ENCODE data around the gene ASCC2. TPM values are rescaled to one million over a fixed set of nuclear protein-coding genes. Genes with fewer than 3 reads are reported as not detected.

The ASCC2 gene
- polyA plus RNA-seq, 4 donors: 38.3 to 80.1 (median 57.9) TPM

DNA sequence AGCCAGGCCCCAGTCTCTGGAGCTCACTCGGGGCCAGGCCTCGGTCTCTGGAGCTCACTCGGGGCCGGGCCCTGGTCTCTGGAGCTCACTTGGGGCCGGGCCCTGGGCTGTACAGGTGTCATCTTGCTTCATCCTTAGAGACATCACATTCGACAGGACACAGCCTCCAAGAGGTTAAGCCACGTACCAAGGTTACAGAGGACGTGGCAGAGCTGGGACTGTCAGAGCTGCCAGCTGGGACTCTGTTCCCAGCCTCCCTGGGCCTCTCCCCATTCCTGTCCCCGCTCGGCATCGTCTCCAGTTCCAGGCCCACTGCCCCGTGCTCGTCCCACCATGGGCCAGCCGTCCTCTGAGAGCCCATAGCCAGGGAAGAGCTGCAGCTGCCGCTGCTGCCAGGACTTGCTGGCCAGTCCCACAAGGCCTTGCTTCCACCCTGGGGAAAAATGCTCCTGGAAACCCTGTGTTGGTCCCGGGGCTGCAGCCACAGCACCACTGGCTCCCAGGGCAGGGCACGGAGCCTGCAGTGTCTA is 98.7 kb downstream of the ASCC2 start:
- no peak for DNase-seq
- no peak for FAIRE-seq
- 93 to 94% (median 94%) methylated on average over 17 of the region's 17 CpGs for WGBS, 3 donors

More for the DNA sequence above, 98.7 kb downstream of the ASCC2 start:
- Histone ChIP-seq H3K4me1 (ENCODE audit: control insufficient read depth in 3 of 3, insufficient read depth in 2 of 3, low read depth in 1 of 3, low read length in 2 of 3) (no peaks in the 10 kb centered on the region), H3K9me3 (ENCODE audit: control insufficient read depth in 2 of 2, insufficient read depth in 1 of 2, low read depth in 1 of 2, low read length in 1 of 2) (no peaks in the 10 kb centered on the region), H3K4me3 (ENCODE audit: low read depth in 1 of 3, low read length in 3 of 3) (no peak overlapping the region), H3K36me3 (ENCODE audit: control insufficient read depth in 3 of 3, insufficient read depth in 2 of 3, low read depth in 1 of 3, low read length in 3 of 3) (peaks cover 2 to 83% (median 3%) of the 10 kb centered on the region in 3 donors), H3K27ac (ENCODE audit: low read depth in 1 of 3, low read length in 2 of 3) (no peak overlapping the region), H3K27me3 (ENCODE audit: control insufficient read depth in 3 of 3, insufficient read depth in 3 of 3, low read length in 3 of 3) (no peaks in the 10 kb centered on the region)

Other genes starting within 250 kb of the ASCC2 start
- 10 to 100 TPM in 2 of 4 donors, 1 to 10 TPM in 2; 6.5 to 14.7 (median 9.8) TPM for gene NF2, start 234.6 kb downstream of the ASCC2 start, polyA plus RNA-seq
- gene CABP7, start 118.3 kb downstream of the ASCC2 start, polyA plus RNA-seq: 1 to 10 TPM in 2 of 4 donors, under 1 TPM in 2; 0.27 to 4.2 (median 1.4) TPM
- 10 to 100 TPM; 17.1 to 36.5 (median 25.4) TPM for gene ZMAT5, start 71.3 kb downstream of the ASCC2 start, polyA plus RNA-seq
- gene UQCR10, start 70.9 kb downstream of the ASCC2 start, polyA plus RNA-seq: 100 to 1,000 TPM; 111 to 564 (median 343) TPM
- gene MTMR3, start 44.9 kb upstream of the ASCC2 start, polyA plus RNA-seq: 10 to 100 TPM in 3 of 4 donors, 1 to 10 TPM in 1; 9.2 to 31.8 (median 13.1) TPM
- gene HORMAD2, start 242.2 kb upstream of the ASCC2 start, polyA plus RNA-seq: not detected